ENCODE data around the gene ASIC3. TPM values are rescaled to one million over a fixed set of nuclear protein-coding genes. Genes with fewer than 3 reads are reported as not detected.

ASIC3 gene
- total RNA-seq, 4 donors from 2014 or later = 2.6 to 4.3 (median 3.1) TPM

- DNase-seq = peak; percentile 62
- Histone ChIP-seq H3K4me1 (peaks cover 27 to 53% (median 42%) of the 10 kb centered on the region in 4 donors), H3K27ac (peak overlapping the region; percentile 86 to 92 (median 92)), H3K27me3 (no peaks in the 10 kb centered on the region), H3K4me3 (peak overlapping the region in 3 of 4 donors; percentile 5 to 75 (median 75)), H3K36me3 (no peaks in the 10 kb centered on the region), H3K9me3 (no peaks in the 10 kb centered on the region)
- intact Hi-C loops (cut with DNase I; ENCODE audit: low total_unique reads) (no loop called here), in situ Hi-C loops (cut with MboI; ENCODE audit: low pct_ligation_motif_present in 1 of 4, low pct_unique_long_range_greater_than_20kb in 1 of 4, low sequenced_read_pairs in 3 of 4) (no loop called here)
- TF ChIP-seq EP300 (IDR thresholded peaks at IDR 0.05; ENCODE audit: low read depth) (no peak), POLR2AphosphoS5 (IDR thresholded peaks at IDR 0.05) (peak in 1 of 3 donors; percentile 31), POLR2A (IDR thresholded peaks at IDR 0.05) (peak; percentile 35)
- 60 to 62% methylated on average over 3 to 30 of the region's 30 CpGs for WGBS, 2 donors (ENCODE audit: low coverage in 1 of 2)
Observed at GRCh38 chr7:151088856-151089699, 40.7 kb downstream of the ASIC3 start.

- WGBS, 2 donors (ENCODE audit: low coverage in 1 of 2) = 33 to 77% methylated on average over 8 to 21 of the region's 22 CpGs
- peak overlapping the region in 1 of 4 donors; percentile 75 for H3K4me3 ChIP-seq
Observed at GRCh38 chr7:151089893-151090730, 41.8 kb downstream of the ASIC3 start.

GRCh38 chr7:151091003-151091402 is 42.7 kb downstream of the ASIC3 start:
- Histone ChIP-seq H3K4me3 (no peak overlapping the region), H3K27ac (peak overlapping the region in 2 of 4 donors; percentile 86 to 92), H3K27me3 (no peaks in the 10 kb centered on the region), H3K9me3 (no peaks in the 10 kb centered on the region), H3K4me1 (peaks cover 20 to 50% (median 36%) of the 10 kb centered on the region in 4 donors), H3K36me3 (no peaks in the 10 kb centered on the region)
- no peak for DNase-seq
- in situ Hi-C loops (cut with MboI; ENCODE audit: low pct_ligation_motif_present in 1 of 4, low pct_unique_long_range_greater_than_20kb in 1 of 4, low sequenced_read_pairs in 3 of 4) (no loop called here), intact Hi-C loops (cut with DNase I; ENCODE audit: low total_unique reads) (loop anchor here (5.0 kb wide), 1 partner anchor 479 kb away; no protein-coding TSS in a partner anchor)
- WGBS, 2 donors (ENCODE audit: low coverage in 1 of 2) = 89% methylated on average over 7 of the region's 7 CpGs; no CpG with 5 or more reads in 1 of the 2 donors
- TF ChIP-seq POLR2AphosphoS5 (IDR thresholded peaks at IDR 0.05) (no peak), CTCF (IDR thresholded peaks at IDR 0.05) (no peak), EP300 (IDR thresholded peaks at IDR 0.05; ENCODE audit: low read depth) (no peak), POLR2A (IDR thresholded peaks at IDR 0.05) (no peak)

More at GRCh38 chr7:151089893-151090730, 41.8 kb downstream of the ASIC3 start:
- no peak for DNase-seq
- H3K36me3 ChIP-seq = no peaks in the 10 kb centered on the region
- H3K27ac ChIP-seq = peak overlapping the region; percentile 86 to 92 (median 92)
- intact Hi-C loops (cut with DNase I; ENCODE audit: low total_unique reads) = loop anchor here (5.0 kb wide), 1 partner anchor 478 kb away; no protein-coding TSS in a partner anchor
- no peak for TF ChIP-seq EP300 (IDR thresholded peaks at IDR 0.05; ENCODE audit: low read depth)
- no peak for TF ChIP-seq POLR2A (IDR thresholded peaks at IDR 0.05)
- TF ChIP-seq POLR2AphosphoS5 (IDR thresholded peaks at IDR 0.05) = no peak
- no peak for TF ChIP-seq CTCF (IDR thresholded peaks at IDR 0.05)
- no peaks in the 10 kb centered on the region for H3K27me3 ChIP-seq
- no peaks in the 10 kb centered on the region for H3K9me3 ChIP-seq
- H3K4me1 ChIP-seq = peaks cover 27 to 55% (median 43%) of the 10 kb centered on the region in 4 donors
- in situ Hi-C loops (cut with MboI; ENCODE audit: low pct_ligation_motif_present in 1 of 4, low pct_unique_long_range_greater_than_20kb in 1 of 4, low sequenced_read_pairs in 3 of 4) = no loop called here

- no peak overlapping the region for H3K4me3 ChIP-seq
- H3K36me3 ChIP-seq = no peaks in the 10 kb centered on the region
- 43% methylated on average over 6 of the region's 6 CpGs; no CpG with 5 or more reads in 1 of the 2 donors for WGBS, 2 donors (ENCODE audit: low coverage in 1 of 2)
- intact Hi-C loops (cut with DNase I; ENCODE audit: low total_unique reads) = loop anchor here (5.0 kb wide), 1 partner anchor 479 kb away; no protein-coding TSS in a partner anchor
- H3K4me1 ChIP-seq = peaks cover 20 to 50% (median 36%) of the 10 kb centered on the region in 4 donors
- H3K27me3 ChIP-seq = no peaks in the 10 kb centered on the region
- H3K27ac ChIP-seq = peak overlapping the region in 1 of 4 donors; percentile 11
- no peak for TF ChIP-seq POLR2A (IDR thresholded peaks at IDR 0.05)
- TF ChIP-seq CTCF (IDR thresholded peaks at IDR 0.05) = peak; percentile 43 to 58 (median 52)
- no peak for TF ChIP-seq EP300 (IDR thresholded peaks at IDR 0.05; ENCODE audit: low read depth)
- no peak for TF ChIP-seq POLR2AphosphoS5 (IDR thresholded peaks at IDR 0.05)
- in situ Hi-C loops (cut with MboI; ENCODE audit: low pct_ligation_motif_present in 1 of 4, low pct_unique_long_range_greater_than_20kb in 1 of 4, low sequenced_read_pairs in 3 of 4) = no loop called here
- no peaks in the 10 kb centered on the region for H3K9me3 ChIP-seq
- peak; percentile 69 for DNase-seq
Observed at GRCh38 chr7:151091431-151091830, 43.1 kb downstream of the ASIC3 start.

All from transverse colon (tissue), 4 donors.